ENCODE data around the gene DCAF7.

Gene DCAF7

GRCh38 chr17:63629627-63630026, 79.3 kb downstream of the DCAF7 start:
- DNase-seq (ENCODE audit: low read depth): no peak

GRCh38 chr17:63631062-63631461, 80.8 kb downstream of the DCAF7 start:
- no peak for DNase-seq (ENCODE audit: low read depth)

GRCh38 chr17:63631626-63632025, 81.3 kb downstream of the DCAF7 start:
- DNase-seq (ENCODE audit: low read depth): no peak

GRCh38 chr17:63633742-63634141, 83.5 kb downstream of the DCAF7 start:
- no peak for DNase-seq (ENCODE audit: low read depth)

- DNase-seq (ENCODE audit: low read depth): peak; percentile 63
These were observed 83.9 kb downstream of the DCAF7 start for GRCh38 chr17:63634163-63634562.

GRCh38 chr17:63634816-63635215, 84.5 kb downstream of the DCAF7 start:
- no peak for DNase-seq (ENCODE audit: low read depth)

GRCh38 chr17:63635290-63635689, 85.0 kb downstream of the DCAF7 start:
- DNase-seq (ENCODE audit: low read depth): no peak

- DNase-seq (ENCODE audit: low read depth): no peak
These were observed 85.5 kb downstream of the DCAF7 start for GRCh38 chr17:63635787-63636186.

GRCh38 chr17:63639125-63639524, 88.8 kb downstream of the DCAF7 start:
- no peak for DNase-seq (ENCODE audit: low read depth)

- DNase-seq (ENCODE audit: low read depth): no peak
These were observed 89.8 kb downstream of the DCAF7 start for GRCh38 chr17:63640038-63640437.

- DNase-seq (ENCODE audit: low read depth): no peak
These were observed 91.6 kb downstream of the DCAF7 start for GRCh38 chr17:63641692-63642448.

Measured in iris pigment epithelial cell (primary cell).